Ureter (tissue), 1 donor: Measurements from ENCODE around the gene DCPS. TPM values are rescaled to one million over a fixed set of nuclear protein-coding genes. Genes with fewer than 3 reads are reported as not detected.

ENCODE experiments used
- DNase-seq: peaks from one replicate; pipeline ENCODE4 v3.0.0-alpha.2; 2020; ENCODE audit warnings: low spot score
- total RNA-seq: library from RNA; stranded (reverse); gene quantifications from one replicate; pipeline ENCODE4 v1.2.4, GENCODE V29; 2023
- donor health status: DM: yes; HTN: yes; CAD: no.

DCPS gene
- total RNA-seq, 1 donor from 2014 or later, result 23.2 TPM

DNA sequence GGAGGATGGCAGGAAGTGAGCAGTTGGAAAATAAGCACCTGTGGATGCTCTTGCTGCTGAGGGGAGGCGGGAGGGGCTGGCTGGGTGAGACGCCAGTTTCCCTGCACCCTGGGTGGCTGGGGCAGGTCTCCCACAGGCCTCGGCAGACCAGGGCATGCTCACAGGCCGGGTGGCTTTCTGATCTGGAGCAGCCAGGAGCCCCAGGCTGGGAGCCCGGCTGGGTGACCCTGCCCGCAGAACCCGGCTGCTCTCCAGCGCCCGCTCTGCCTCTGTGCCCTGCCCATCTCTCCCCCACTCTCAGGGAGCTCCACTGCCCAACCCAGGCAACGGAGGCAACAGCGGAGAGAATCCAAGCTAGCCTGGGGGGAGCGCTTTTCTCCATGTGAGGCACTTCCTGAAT lies 24.6 kb downstream of the DCPS start:
- DNase-seq, result no peak

DNA sequence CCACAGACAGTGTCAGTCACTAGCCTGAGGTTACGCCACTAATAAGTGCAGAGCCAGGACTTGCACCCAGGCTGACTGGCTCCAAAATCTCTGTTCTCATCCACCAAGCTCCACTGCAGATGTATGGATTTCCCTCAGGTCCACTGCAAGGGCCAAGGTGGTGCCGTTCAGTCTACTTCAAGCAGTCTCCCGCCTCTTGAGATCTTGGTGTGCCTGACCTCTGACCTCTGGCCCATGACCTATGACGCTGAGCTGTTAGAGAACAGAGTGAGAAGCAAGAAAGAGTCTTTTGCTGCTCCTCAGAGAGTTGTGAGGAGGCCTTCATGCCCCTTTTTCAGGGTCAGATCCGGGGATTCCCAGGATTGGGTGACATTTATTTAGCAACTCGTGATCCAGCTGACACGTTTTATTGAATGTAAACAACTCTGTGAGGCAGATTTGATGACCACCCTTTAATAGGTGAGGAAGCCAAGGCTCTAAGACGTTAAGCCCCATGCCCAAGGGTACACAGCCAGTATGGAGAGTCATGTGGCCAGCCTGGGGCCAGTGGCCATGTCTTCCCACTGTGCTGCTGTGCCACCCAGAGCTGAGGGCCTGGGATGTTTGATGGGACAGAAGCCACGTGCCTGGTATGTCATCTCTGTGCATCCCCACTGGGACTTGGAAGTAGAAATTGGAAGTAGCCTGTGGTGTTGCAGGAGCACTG lies 25.2 kb downstream of the DCPS start:
- DNase-seq, result no peak

DNA sequence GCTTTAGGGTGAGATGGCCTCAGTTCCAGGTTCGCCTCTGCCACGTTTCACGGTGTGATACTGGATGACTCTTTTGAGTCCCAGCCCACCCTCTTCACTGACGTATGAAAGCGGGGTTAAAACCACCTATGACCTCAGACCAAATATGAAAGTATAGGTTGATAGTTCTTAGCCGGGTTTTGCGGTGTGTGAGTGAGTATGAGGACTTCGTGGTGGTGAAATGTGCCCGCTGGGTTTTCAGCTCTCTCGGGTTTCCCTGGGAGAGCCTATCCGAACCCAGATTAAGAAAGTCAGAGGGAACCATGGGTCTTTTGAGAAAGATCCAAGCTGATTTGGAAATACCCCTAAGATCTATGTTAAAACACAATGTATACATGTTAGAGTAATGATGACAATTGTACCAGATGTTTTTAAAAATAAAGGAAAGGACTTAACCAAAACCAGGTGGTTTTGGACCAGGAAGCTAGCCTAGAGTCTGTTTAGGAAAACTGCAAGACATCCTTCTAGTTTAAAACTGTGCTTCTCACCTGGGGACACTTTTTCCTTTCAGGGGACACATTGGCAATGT lies 25.9 kb downstream of the DCPS start:
- DNase-seq, result no peak

DNA sequence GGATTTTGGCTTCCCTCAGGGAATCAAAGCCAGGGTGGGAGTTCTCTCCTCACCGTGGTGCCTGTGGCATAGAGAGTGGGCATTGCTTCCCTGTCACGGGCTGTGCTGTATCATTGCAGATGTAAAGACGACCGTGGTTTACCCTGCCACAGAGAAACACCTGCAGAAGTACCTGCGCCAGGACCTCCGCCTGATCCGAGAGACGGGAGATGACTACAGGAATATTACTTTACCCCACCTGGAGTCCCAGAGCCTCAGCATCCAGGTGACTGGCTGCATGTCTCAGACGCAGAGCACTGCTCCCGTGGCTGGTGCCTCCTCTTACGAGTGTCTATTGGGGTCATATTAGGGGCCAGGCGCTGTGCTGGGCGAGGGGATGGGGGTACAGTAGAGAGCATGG lies 27.4 kb downstream of the DCPS start:
- DNase-seq, result no peak

DNA sequence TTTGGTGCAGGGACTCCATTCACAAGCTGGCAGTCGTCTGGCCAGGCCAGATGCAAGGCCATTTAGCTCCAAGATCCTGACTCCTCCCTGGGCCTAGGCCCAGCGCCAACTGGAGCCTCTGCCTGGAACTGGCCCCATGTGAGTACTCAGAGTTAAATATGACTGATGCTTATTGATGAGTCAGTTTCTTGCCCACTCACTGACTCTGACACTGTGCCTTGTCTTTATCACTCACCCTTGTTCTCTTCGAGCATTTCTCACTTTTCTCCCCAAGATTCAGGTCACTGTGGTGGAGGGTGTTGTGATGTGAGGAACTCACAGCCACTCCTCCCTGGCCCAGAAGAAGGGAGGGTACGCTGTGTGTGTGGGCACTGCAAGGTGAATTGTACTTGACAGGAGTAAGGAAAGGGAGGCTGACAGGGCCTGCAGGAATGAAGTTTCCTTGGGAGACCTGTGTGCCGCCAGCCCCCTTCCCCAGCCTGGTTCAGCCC lies 28.4 kb downstream of the DCPS start:
- DNase-seq, result no peak

DNA sequence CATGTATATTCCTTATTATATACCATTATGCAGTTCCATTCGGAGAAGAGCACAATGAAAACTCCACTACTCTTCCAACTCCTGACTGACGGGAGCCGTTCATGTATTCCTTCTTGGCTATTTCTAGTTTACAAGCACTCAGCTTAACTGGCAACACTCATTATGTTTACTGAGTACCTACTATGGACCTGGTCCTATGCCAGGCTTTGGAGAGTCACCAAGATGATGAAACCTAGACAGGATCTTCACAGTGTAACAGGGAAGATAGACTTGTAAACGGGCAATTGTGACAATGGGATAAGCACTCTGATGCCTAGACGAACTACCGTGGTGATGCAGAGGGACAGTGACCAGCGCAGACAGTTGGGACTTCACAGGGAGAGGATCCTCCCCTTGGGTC lies 29.3 kb downstream of the DCPS start:
- DNase-seq, result no peak

DNA sequence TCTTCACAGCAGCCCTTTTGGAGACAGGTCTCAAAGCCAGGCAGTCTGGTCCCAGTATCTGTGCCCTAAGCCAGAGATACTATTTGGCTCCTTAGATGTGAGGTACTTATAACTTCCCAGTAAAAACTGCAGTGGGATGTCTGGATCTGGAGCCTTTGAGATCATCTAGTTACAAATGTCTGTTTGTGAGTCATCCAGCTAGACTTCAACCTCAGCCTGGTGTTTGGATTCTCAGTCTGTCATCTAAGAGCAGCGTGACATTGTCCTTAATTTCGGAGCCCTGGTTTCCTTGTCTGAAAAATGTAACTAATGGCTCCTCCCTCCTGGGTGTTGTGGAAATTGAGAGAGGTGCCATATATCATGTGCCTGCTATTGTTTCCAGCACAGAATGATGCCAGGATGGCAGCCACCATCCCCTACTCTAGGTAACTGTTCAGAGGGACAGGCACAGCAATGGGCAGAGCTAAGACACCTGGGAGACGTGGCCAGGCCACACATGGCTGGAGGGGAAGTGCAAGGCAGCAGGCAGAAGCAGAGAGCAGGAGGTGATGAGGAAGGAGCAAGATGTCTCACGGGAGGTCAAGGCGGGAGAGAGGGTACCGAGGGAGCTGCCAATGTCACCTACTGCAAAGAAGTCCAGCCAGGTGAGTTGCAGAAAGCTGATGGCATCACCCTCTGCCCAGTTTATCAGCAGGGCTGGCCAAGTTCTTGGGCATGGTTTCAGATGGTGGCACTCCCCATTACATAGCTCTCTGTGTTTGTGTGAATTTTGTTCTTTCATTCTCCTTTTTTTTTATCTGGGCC lies 31.0 kb downstream of the DCPS start:
- DNase-seq, result no peak

DNA sequence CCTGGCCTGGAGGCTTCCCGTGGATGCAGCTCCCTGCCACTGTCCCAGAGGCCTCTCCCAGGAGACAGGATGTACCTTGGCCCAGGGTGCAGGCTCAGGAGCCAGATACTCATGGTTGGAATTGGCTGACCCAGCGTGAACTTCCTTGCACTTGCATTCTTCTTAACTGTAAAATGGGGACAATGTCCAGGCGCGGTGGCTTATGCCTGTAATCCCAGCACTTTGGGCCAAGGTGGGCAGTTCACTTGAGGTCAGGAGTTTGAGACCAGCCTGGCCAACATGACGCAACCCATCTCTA lies 31.6 kb downstream of the DCPS start:
- no peak for DNase-seq

DNA sequence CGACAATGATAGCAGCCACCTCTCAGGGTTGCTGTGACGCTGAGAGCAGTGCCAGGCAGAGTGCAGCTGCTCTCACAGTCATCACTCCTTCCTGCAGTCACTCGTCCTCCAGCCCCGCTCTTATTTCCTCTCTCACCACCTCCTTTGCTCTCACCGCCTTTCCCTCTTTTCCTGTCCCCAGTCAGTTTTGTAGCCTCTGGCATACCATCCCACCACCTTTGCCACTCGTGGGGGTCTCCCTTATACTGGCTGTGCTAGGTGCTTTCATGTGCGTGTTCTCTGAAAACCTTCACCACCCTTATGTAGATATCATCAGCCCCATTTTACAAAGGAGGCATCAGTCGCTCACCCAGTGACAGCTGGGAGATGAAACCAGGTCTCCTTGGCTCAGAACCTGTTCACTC lies 32.3 kb downstream of the DCPS start:
- no peak for DNase-seq

DNA sequence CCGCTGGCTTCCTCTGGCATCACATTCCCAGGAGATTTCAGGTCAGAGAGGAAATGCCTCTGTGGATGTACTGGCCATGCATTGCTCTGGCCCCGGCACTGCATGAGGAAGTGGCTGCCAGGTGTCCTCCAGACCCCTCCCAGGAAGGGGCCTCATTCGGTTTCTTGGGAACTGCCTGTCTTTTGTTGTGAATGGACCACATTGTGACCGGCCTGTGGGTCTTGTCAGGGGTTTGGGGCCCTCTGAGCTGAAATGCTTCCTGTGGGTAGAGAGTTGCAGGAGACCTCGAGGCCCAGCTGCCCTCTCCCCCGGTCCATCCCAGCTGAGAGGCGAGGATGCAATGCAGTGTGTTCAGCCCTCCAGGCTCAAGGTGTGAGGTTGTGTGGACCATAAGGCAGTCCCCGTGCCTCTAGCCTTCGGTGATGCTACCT lies 32.8 kb downstream of the DCPS start:
- no peak for DNase-seq

DNA sequence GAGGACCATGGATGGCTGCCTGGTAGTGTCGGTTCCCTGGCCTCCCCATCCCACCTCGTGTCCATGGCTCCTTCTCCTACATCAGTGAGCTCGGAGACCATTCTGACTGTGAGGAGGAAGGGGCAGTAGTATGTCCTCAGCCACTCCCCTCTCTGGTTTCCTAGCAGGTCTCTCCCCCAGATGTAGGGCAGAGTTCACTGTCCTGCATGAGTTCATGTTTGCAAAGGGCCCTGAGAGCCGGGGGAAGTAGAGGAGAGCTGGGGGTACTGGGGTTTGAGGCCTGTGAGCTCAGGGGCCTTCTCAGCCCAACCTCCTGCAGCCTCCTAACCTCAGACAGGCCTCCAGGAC lies 33.2 kb downstream of the DCPS start:
- DNase-seq, result no peak

DNA sequence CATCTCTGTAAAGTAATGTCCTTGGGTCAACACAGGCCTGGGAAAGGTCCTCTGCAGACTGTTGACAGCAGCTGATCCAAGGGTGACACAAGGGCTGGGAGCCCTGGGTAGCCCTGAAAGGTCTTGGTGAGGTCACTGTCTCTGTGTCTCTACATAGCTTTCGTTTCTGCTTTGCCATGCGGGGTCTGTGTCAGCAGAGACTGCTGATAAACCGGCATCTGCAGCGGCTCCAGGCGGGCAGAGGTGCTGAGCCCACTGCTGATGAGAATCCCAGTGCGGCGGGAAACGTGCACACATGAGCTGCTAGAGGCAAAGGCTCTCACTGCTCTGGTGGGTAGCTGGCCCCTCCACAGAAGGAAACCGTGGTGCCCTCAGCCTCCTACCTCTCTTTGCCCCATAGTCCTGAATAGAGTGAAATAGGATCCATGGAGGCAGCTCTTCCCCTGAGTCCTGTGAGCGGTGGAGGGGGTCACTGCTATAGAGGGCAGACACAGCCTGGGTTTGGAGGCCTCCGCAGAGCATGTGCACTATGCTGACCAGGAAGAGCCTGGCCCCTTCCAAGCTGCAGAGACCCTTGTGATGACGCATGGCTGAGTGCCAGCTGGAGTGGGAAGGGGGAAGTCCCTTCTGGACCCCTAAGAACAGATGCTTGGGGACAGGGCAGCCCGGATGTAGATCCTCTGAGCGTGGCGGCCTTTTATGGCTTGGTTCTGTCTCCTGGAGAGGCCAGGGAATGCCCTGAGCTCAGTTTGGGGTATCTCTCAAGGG lies 33.8 kb downstream of the DCPS start:
- no peak for DNase-seq

DNA sequence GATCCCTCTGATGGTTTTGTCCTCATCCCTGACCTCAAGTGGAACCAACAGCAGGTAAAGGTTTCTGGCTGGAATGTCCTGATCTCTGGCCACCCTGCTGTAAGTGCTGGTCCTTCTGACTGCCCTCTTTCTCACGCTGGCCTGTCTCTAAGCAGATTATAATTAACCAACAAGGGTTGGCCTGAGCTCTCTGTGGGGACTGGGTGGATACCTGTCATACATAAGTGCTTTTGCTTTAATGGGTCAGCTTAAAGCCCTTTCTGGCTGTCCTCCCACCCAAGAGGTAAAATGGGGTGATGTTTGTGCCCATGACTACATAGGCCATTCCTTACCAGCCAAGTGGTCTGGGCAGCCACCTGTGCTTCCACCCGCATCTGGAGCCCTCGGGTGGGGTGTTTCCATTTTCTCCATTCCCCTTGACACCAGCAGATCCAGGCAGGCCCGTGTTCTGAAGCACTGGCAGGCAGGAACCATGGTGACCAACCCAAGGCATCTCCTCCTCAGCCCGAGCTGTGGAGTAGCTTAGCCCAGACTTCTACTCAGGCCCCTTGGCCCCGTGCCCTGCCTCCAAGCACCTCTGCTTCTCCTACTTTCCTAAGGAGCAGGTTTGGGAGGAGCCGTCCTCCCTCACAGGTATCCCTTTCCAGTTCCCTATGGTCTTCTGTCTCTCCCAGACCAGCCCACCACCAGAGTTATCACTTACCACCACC lies 34.6 kb downstream of the DCPS start:
- no peak for DNase-seq

DNA sequence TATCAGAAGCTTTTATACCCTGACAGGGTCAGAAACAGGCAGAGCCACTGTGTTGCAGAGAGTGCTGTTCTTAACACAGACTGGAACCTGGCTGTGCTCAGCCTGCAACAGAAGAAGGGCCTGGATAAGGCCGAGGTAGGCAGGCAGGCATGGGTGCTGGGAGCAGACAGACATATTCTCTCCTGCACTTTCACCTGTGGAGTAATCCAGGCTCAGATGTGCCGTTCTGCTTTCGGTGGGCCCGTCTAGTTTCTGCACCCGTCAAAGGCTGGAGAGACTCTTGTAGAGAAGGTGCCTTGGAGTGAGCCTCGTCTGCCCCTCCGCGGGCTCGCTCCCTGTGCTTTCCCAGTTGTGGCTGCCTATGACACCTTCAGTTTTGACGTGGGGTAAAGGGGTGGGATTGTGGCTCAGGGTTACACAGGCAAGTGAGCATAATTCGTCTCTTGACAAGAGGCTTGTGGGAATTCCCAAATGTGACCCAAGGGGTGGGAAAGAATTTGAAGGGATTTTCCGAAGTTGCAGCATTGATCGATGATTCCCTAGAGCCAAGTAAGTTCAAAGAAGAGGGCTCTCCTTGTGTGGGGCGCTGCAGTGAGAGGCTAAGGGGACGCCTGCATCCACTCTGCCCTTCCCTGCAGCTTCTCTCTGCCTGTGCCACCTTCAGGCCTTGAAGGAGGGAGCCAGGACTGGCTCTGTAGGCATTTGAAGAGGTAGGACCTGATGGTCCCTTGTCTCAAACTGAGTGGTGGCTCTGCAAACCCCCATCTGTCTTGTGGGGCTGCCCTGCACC lies 35.4 kb downstream of the DCPS start:
- no peak for DNase-seq

DNA sequence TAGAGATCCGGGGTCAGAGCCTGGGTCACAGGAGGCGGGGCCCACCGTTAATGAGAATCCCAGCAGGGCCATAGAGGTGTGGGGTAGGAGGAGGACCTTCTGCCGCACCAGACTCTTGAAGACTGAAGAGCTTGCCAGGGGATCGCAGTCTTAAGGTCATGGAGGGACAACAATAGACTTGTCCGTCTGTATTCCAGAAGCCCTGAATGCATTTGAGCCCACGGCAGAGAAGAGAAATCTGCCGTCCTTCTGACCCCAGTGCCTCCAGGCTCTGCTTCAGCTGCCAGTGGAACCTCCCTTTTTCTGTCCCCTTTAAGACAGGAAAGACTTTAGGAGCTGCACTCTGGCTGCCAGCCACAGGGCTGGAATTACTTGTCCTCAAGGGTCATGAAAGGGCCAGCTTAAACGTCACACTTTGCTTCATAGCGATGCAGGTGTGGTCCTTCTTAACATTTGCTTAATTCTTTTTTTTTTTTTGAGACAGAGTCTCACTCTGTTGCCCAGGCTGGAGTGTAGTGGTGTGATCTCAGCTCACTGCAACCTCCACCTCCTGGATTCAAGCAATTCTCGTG lies 36.1 kb downstream of the DCPS start:
- peak; percentile 72 for DNase-seq

DNA sequence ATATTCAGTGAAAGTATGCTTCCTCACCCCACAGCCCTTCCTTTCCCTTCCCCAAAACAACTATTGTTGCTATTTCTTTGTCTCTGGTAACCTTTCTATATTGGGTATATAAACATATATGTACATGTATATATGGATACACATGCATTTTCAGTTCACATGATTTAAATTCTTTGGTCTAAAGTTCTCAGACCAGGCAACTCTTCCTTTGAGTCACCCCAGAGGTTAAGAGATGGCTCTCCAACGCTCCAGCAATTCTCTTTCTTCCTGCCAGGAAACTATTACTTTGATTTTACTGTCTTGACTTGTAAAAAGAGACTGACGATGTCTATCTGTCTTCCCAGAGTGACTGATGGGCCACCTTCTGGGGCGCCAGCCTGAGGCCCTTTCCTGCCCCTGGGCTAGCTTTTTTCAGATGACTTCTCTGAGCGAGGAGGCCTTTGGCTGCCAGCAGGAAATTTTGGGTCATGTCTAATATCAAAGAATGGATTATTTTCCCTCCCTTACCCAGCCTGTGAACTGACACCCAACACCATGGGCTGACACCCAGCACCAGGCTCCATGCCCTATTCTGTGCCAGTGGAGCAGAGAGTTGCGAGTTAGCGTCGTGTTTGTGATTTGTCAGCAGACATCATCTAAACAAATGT lies 37.2 kb downstream of the DCPS start:
- DNase-seq, result no peak

DNA sequence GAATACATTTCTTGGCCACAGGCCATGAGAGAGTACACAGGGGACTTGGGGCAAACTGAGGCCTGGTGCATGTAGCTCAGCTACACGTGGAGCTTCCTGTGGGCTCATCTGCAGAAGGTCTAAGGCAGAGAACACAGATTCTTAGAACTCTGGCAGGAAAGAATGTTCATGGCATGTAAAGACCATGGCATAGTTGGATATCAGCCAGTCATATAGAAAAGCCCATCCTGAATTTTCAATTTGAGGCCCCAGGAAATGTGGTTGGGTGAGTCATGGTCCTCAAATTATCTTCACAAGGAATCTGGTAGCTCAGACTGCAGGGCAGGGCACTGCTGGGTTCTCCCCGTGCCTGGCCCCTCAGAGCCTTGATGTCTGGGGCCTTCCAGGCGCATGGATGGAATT lies 37.9 kb downstream of the DCPS start:
- DNase-seq, result no peak

DNA sequence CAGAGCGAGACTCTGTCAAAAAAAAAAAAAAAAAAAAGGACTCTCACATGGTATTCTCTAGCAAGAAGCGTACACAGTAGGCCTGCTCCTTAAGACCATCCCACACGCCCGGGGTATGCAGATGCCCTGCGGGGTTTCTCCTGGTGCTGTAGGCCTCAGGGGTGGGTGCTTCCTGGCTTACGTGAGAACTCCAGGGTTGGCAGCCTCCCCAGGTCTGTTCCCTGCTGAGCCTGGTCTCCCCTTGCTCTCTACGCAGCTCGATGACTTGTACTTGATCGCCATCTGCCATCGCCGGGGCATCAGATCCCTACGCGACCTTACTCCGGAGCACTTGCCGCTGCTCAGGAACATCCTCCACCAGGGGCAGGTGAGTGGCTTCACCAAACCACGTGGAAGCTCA lies 39.2 kb downstream of the DCPS start:
- DNase-seq, result no peak

DNA sequence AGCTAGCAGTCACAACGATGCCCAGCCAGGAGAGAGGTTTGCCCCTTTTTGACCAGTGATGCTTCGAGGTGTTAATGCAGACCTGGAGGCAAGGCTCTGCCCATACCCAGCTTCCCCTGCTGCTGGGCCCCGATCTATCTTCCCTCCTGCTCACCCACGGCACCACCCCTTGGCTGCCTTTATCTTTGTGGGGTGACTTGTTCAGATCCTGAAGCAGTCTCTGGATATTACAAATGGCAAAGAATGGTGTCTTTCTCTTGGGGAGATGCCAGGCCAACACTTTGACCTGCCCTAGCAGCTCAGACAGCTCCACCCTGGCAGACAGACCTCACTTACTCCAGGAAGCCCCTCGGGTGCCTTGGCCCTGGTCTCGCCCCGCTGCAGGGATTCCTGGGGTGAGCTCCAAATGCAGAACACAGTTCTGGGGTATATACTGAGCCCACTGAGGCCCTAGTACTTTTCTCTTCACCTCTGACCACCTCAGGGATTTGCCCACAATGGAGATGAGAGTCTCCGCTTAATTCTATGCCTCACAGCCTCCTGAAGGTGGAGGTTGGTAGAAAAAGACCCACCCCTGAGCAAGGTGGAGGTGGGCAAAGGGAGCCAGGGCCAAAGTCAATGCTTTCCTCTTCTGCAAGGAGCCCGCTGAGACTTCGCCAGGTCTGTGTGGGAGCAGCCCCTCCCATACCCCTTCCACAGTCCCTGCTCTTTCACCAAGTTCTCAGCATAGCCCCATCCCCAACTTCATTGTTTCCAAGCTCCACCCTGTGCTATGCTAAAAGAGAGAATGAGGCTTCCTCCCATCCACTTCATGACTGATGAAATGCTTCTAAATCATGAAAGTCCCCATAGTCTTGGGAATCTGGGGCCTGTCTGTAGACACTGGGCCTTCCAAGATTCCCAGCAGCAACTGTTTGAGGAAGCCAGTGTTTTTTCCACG lies 40.6 kb downstream of the DCPS start:
- DNase-seq, result no peak
